Subcutaneous adipose tissue (tissue), 4 donors: ENCODE results near the gene PRKAG2. TPM values are rescaled to one million over a fixed set of nuclear protein-coding genes. Genes with fewer than 3 reads are reported as not detected.

Experiments used
- CTCF ChIP-seq: fragments of 450-650 bp; IDR thresholded peaks from one replicate; pipeline ENCODE4 v1.5.1; 2016; ENCODE audit warnings: low read depth, mild to moderate bottlenecking, control low read depth, antibody characterized with exemption, moderate library complexity
- total RNA-seq, 4 donors: library from RNA; depleted of rRNA; stranded (reverse); fragments of >200 nt; gene quantifications; one replicate each; pipeline ENCODE4 v1.1.0, GENCODE V29; 2016

PRKAG2 gene
- total RNA-seq, 4 donors from 2014 or later, result 47.1 to 77.6 (median 67.6) TPM

- TF ChIP-seq CTCF, result no peak
Observed at GRCh38 chr7:151628846-151629604, 247.9 kb downstream of the PRKAG2 start.

GRCh38 chr7:151626422-151627115, 250.3 kb downstream of the PRKAG2 start:
- no peak for TF ChIP-seq CTCF

- no peak for TF ChIP-seq CTCF
Observed at GRCh38 chr7:151625606-151626005, 251.3 kb downstream of the PRKAG2 start.

- no peak for TF ChIP-seq CTCF
Observed at GRCh38 chr7:151624246-151624928, 252.5 kb downstream of the PRKAG2 start.

- no peak for TF ChIP-seq CTCF
Observed at GRCh38 chr7:151623766-151624165, 253.1 kb downstream of the PRKAG2 start.

- no peak for TF ChIP-seq CTCF
Observed at GRCh38 chr7:151621961-151622360, 255.0 kb downstream of the PRKAG2 start.
